Amniotic epithelial cell (primary cell): ENCODE data around the gene IPP.
"Not testable (repeated sequence)": the region's sequence is repeated elsewhere in the genome, so short reads cannot be mapped to it uniquely, and the experiment has no call there.

Experiments used
- DNase-seq: peaks from one replicate; pipeline ENCODE4 v3.0.0-alpha.2; 2010; ENCODE audit warnings: low read depth

The IPP gene

DNA sequence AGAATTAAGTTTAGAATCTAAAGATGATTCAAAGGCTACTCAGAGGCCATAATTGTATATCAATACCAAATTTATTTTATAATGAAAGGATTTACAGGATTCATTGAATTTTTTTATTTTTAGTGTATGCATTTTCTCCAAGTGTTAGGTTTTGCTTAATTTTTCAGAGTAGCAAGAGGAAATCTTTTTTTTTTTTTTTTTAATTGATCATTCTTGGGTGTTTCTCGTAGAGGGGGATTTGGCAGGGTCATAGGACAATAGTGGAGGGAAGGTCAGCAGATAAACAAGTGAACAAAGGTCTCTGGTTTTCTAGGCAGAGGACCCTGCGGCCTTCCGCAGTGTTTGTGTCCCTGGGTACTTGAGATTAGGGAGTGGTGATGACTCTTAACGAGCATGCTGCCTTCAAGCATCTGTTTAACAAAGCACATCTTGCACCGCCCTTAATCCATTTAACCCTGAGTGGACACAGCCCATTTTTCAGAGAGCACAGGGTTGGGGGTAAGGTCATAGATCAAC lies 10.8 kb downstream of the IPP start:
- not testable (repeated sequence) for DNase-seq

DNA sequence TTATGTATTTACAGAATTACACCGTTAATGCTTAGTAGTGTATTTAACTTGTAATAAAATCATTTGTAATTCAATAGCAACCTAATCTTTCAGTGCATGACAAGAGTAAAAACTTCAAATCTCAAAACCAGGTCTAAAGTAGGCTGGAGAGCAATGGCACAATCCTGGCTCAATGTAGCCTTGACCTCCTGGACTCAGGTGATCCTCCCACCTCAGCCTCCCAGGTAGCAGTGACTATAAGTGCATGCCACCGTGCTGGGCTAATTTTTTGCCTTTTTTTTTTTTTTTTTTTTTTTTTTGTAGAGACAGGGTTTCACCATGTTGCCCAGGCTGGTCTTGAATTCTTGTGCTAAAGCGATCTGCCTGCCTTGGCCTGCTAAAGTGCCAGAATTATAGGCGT lies 11.3 kb downstream of the IPP start:
- DNase-seq: no peak

- DNase-seq: no peak
These were observed 19.6 kb downstream of the IPP start for GRCh38 chr1:45730780-45731319.

- DNase-seq: peak; percentile 58
These were observed 20.2 kb downstream of the IPP start for GRCh38 chr1:45730075-45730779.

- not testable (repeated sequence) for DNase-seq
These were observed 24.4 kb downstream of the IPP start for GRCh38 chr1:45726007-45726406.

- peak; percentile 7 for DNase-seq
These were observed 27.1 kb downstream of the IPP start for GRCh38 chr1:45723248-45723930.

DNA sequence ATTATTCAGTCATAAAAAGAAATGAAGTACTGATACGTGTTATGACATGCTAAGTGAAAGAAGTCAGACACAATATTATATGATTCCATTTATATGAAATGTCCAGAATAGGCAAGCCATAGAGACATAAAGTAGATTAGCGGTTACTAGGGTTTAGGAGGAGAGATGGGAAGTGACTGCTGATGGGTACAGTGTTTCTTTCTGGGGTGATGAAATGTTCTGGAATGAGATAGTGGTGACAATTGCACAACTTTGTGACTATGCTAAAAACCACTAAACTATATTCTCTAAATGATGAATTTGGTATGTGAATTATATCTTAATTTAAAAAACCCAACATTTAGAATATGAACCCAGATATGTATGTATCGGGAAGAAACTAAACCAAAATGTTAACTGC lies 27.6 kb downstream of the IPP start:
- peak; percentile 68 for DNase-seq

- DNase-seq: peak; percentile 49
These were observed 29.2 kb downstream of the IPP start for GRCh38 chr1:45721207-45721606.

DNA sequence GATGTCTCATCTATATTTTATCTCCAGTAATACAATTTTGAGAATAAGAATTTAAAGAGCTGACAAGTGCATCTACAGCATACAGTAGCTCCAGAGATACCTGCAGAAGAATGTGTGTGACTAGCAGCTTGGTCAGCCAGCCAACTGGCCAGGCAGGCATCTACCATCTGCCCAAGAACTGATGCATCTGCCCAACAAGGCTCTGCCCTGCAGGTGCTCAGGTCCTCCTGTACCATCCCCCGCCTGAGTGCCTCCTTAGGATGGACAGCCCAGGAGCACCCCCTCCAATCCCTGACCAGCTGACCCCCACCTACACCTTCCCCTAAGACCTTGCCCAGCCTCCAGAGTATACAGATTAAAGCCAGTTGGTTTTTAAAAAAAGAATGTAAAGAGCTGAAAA lies 32.2 kb downstream of the IPP start:
- DNase-seq: no peak

DNA sequence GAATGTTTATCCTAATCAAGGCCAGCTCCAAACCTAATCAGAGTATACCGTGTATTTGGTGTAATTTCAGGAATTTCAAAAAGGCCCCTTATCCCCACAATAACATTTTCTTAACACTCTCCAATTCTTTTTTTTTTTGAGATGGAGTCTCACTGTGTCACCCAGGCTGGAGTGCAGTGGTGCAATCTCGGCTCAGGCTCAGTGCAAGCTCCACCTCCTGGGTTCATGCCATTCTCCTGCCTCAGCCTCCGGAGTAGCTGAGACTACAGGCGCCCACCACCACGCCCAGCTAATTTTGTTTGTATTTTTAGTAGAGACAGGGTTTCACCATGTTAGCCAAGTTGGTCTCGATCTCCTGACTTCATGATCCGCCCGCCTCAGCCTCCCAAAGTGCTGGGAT lies 33.1 kb downstream of the IPP start:
- DNase-seq: peak; percentile 45

DNA sequence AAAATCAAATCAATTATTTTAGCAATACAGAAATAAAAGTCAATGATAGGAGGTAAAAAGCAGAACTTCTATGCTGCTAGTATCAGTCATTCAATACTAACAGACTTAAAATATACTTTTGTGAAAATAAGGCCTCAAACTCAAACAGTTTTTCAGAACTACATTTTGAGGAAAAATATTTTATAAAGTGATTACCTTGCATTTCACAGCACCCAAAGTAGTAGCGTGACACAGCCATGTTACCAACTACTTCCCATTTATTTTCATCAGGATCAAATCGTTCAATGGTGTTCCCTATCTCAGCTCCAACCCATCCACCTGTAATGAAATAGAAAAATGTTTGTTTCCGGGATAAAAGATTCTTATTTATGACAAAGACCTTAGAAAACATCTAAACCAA lies 33.8 kb downstream of the IPP start:
- DNase-seq: no peak

- no peak for DNase-seq
These were observed 36.7 kb downstream of the IPP start for GRCh38 chr1:45713711-45714110.

- DNase-seq: no peak
These were observed 45.8 kb downstream of the IPP start for GRCh38 chr1:45704637-45705036.

- no peak for DNase-seq
These were observed 55.6 kb downstream of the IPP start for GRCh38 chr1:45694823-45695222.

GRCh38 chr1:45693811-45694210 lies 56.6 kb downstream of the IPP start:
- not testable (repeated sequence) for DNase-seq

DNA sequence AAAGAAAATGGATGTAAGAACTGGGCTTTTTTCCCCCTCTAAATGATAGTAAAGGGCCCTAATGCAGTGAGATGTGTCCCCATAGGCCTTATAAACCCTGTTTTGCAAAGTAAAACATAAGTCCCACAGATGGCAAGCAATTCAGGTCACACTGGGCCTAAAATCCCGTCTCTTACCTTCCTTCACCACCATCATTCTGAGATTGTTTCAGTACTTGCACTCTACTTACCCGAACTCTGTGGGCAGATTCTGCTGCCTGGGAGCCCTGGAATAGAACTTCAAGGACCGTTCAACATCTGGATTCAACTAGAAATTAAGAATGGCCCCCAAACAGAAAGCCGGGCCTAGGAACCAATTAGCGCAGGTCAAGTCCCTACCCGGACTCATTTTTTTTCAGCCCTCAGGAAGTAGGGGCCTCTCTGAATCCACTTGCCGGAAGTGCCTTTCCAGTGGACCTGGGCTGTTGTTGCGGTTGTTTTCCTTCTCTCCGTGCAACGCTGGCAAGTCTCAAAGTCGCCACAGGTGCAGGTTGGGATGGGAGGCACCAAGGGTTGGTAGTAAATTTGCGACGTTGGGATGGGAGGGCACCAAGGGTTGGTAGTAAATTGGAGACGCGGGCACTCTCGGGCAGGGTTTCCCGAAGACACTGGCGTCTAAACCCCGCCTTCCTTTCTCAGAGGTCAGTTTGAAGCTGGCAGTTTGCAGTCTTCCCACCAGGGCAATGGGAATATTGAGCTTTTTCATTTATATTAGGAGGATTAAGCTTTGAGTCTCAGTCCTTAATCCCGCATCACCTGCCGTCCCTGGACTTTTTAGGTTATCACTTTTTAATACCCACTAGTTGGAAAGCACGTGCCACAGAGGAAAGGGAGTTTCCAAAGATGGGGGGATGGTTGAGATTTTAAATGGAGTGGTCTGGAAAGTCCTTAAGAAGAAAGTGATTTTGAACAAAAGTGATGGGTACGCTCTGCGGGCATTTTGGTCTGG lies 62.4 kb downstream of the IPP start, which contains the start of gene TMEM69:
TSS of gene TMEM69 (plus strand) at position 428 of the 987 bp plus-strand sequence. CDS start 2,888 bp downstream, outside the sequence.
- peak; percentile 92 for DNase-seq

DNA sequence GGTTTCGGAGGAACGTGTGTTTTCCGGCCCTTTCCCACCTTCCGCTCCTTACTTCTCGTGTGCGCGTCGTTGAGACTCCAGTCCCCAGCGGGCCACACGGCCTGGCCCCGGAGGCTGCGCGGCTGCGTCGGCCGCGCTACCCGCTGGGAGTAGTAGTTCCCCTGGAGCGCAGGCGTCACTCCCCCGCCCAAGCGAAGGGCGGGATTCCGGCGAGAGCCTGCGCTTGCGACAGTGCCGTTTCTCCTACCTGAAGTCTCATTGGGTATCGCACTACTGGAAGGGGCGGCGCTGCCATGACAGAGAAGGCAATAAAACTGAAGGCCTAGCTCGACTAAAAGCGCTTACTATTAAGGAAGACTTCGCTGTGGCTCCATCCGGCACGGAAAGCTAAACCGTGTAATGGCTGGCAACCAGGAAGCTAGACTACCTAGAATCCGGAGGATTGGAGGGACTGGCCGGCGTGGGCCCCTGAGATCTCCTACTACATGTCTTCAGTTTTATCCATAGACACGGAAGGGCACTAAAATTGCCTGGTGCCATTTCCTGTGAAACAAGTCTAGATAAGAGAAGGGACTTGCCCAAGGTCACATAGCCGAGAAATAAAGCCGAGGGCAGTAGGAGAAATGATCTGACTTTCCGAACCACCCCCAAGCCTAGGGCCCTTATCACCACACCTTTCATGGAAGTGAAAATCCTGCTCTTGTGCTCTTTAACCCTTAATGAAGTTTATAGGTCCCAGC lies 63.3 kb downstream of the IPP start:
- peak; percentile 99 for DNase-seq

GRCh38 chr1:45686288-45687013 lies 64.0 kb downstream of the IPP start, which contains the start of gene GPBP1L1:
GPBP1L1 (minus strand) TSS chr1:45686533; CDS start chr1:45659087, 27,446 bp downstream.
- DNase-seq: peak; percentile 94

GRCh38 chr1:45686015-45686287 lies 64.5 kb downstream of the IPP start:
- no peak for DNase-seq

DNA sequence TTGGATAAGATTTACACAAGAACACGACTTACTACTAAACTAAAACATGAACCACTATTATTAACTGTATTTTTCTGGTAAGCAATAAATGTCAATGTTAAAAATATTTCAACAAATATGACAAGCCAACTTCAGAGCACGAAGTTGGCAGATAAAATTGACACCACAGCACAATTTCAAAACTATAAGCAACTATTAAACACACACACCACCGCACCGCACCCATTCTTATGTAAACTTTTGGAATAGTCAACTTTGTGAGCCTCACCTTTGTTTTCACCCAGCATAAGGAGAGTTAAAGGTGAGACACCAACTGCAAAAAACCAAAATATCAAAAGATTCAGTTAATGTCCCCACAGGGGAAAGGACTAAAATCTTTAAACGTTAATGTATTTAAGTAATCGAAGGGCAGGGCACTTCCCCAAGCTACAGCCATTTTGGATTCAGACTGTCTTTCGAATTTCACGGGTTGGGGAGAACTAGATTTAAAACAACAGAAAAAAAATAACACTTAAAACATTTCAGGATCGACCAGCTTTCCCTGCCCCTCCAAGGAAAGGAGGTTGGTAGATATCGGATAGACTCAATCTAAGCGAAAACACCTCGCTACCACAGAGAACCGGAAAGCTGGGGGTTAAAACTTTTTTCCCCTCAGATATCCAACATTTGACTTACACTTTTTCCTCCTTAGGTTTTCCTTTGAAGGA lies 65.0 kb downstream of the IPP start:
- DNase-seq: no peak
